ENCODE results near the gene RAP2B.

Gene RAP2B

DNA sequence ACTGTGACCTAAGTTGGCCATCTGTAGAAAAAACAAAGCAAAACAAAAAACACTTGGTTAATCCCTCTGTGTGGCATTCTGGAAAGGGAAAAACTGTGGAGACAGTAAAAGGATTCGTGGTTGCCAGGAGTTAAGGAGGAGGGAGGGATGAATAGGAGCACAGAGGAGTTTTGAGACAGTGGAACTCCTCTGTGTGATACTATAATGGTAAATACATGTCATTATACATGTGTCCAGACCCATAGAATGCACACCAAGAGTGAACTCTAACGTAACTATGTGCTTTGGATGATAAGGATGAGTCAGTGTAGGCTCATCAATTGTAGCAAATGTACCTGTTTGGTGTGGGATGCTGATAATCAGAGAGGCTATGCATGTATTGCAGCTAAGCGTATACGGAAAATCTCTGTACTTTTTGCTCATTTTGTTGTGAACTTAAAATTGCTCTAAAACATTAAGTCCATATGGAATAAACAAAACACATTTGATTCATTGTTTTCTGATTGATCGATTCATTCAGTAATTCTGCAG lies 33.4 kb downstream of the RAP2B start:
- DNase-seq, result no peak

- DNase-seq, result no peak
Observed at GRCh38 chr3:153209596-153209995, 47.6 kb downstream of the RAP2B start.

- peak; percentile 38 for DNase-seq
Observed at GRCh38 chr3:153210146-153210545, 48.1 kb downstream of the RAP2B start.

GRCh38 chr3:153210660-153211059 lies 48.6 kb downstream of the RAP2B start:
- no peak for DNase-seq

GRCh38 chr3:153215497-153215896 lies 53.5 kb downstream of the RAP2B start:
- DNase-seq, result no peak

GRCh38 chr3:153215966-153216365 lies 53.9 kb downstream of the RAP2B start:
- DNase-seq, result no peak

- DNase-seq, result no peak
Observed at GRCh38 chr3:153216928-153217327, 54.9 kb downstream of the RAP2B start.

- no peak for DNase-seq
Observed at GRCh38 chr3:153219146-153219545, 57.1 kb downstream of the RAP2B start.
